CD4-positive, alpha-beta T cell treated with Interleukin-1 beta for 1 hour (primary cell): ENCODE measurements around the gene WNT10A.

Experiments
- DNase-seq, 2 donors: peaks; one replicate each; pipeline ENCODE4 v3.0.0-alpha.2; 2020 to 2022

WNT10A gene

GRCh38 chr2:218878926-218879761 is 1.5 kb upstream of the WNT10A start:
- no peak for DNase-seq

- no peak for DNase-seq
Measured at GRCh38 chr2:218879776-218880101, 913 bp upstream of the WNT10A start.

GRCh38 chr2:218880859-218881594 is 375 bp downstream of the WNT10A start:
- no peak for DNase-seq

GRCh38 chr2:218881744-218882460 is 1.2 kb downstream of the WNT10A start:
- no peak for DNase-seq

GRCh38 chr2:218882461-218882816 is 1.8 kb downstream of the WNT10A start:
- no peak for DNase-seq

GRCh38 chr2:218882866-218883366 is 2.3 kb downstream of the WNT10A start:
- DNase-seq = no peak

GRCh38 chr2:218883491-218884490 is 3.1 kb downstream of the WNT10A start:
- peak; percentile 54 to 55 for DNase-seq

GRCh38 chr2:218884519-218884918 is 3.9 kb downstream of the WNT10A start:
- DNase-seq = no peak

GRCh38 chr2:218885981-218886947 is 5.6 kb downstream of the WNT10A start:
- no peak for DNase-seq

- no peak for DNase-seq
Measured at GRCh38 chr2:218887079-218887478, 6.4 kb downstream of the WNT10A start.

GRCh38 chr2:218888341-218888740 is 7.7 kb downstream of the WNT10A start:
- DNase-seq = no peak

- no peak for DNase-seq
Measured at GRCh38 chr2:218889937-218890336, 9.3 kb downstream of the WNT10A start.

GRCh38 chr2:218890369-218890768 is 9.7 kb downstream of the WNT10A start:
- DNase-seq = no peak

- no peak for DNase-seq
Measured at GRCh38 chr2:218891275-218892135, 10.9 kb downstream of the WNT10A start.

- DNase-seq = peak; percentile 88 to 91
Measured at GRCh38 chr2:218892693-218893348, 12.2 kb downstream of the WNT10A start.

- DNase-seq = no peak
Measured at GRCh38 chr2:218893349-218894150, 12.9 kb downstream of the WNT10A start.

GRCh38 chr2:218894151-218894879 is 13.7 kb downstream of the WNT10A start:
- no peak for DNase-seq

GRCh38 chr2:218894880-218895157 is 14.2 kb downstream of the WNT10A start:
- no peak for DNase-seq
